GM04504 (cell line): ENCODE results near the gene KIAA1671.

Experiments
- DNase-seq: peaks from one replicate; pipeline ENCODE4 v3.0.0-alpha.2; 2012; ENCODE audit warnings: low read depth

KIAA1671 gene

GRCh38 chr22:25146307-25146706 lies 193.8 kb downstream of the KIAA1671 start:
- DNase-seq: no peak

GRCh38 chr22:25146906-25147641 lies 194.6 kb downstream of the KIAA1671 start:
- no peak for DNase-seq

GRCh38 chr22:25147642-25147928 lies 195.1 kb downstream of the KIAA1671 start:
- no peak for DNase-seq

- DNase-seq: no peak
Observed at GRCh38 chr22:25148149-25148691, 195.7 kb downstream of the KIAA1671 start.

GRCh38 chr22:25149014-25149413 lies 196.5 kb downstream of the KIAA1671 start:
- no peak for DNase-seq

- peak; percentile 4 for DNase-seq
Observed at GRCh38 chr22:25153961-25154666, 201.6 kb downstream of the KIAA1671 start.

- no peak for DNase-seq
Observed at GRCh38 chr22:25154667-25154999, 202.1 kb downstream of the KIAA1671 start.

GRCh38 chr22:25156736-25157135 lies 204.2 kb downstream of the KIAA1671 start:
- DNase-seq: no peak

GRCh38 chr22:25159028-25159427 lies 206.5 kb downstream of the KIAA1671 start:
- no peak for DNase-seq

GRCh38 chr22:25160120-25160996 lies 207.8 kb downstream of the KIAA1671 start:
- no peak for DNase-seq

GRCh38 chr22:25161017-25161915 lies 208.8 kb downstream of the KIAA1671 start:
- no peak for DNase-seq

GRCh38 chr22:25161916-25162530 lies 209.5 kb downstream of the KIAA1671 start:
- DNase-seq: no peak

- no peak for DNase-seq
Observed at GRCh38 chr22:25162561-25162960, 210.0 kb downstream of the KIAA1671 start.

- DNase-seq: no peak
Observed at GRCh38 chr22:25165785-25166184, 213.3 kb downstream of the KIAA1671 start.

- no peak for DNase-seq
Observed at GRCh38 chr22:25166266-25167040, 213.9 kb downstream of the KIAA1671 start.

GRCh38 chr22:25167082-25167481 lies 214.6 kb downstream of the KIAA1671 start:
- DNase-seq: no peak

GRCh38 chr22:25167834-25168601 lies 215.5 kb downstream of the KIAA1671 start:
- no peak for DNase-seq

- DNase-seq: no peak
Observed at GRCh38 chr22:25169278-25170031, 216.9 kb downstream of the KIAA1671 start.
